ENCODE data around the gene OPA1.

OPA1 gene, protein sequence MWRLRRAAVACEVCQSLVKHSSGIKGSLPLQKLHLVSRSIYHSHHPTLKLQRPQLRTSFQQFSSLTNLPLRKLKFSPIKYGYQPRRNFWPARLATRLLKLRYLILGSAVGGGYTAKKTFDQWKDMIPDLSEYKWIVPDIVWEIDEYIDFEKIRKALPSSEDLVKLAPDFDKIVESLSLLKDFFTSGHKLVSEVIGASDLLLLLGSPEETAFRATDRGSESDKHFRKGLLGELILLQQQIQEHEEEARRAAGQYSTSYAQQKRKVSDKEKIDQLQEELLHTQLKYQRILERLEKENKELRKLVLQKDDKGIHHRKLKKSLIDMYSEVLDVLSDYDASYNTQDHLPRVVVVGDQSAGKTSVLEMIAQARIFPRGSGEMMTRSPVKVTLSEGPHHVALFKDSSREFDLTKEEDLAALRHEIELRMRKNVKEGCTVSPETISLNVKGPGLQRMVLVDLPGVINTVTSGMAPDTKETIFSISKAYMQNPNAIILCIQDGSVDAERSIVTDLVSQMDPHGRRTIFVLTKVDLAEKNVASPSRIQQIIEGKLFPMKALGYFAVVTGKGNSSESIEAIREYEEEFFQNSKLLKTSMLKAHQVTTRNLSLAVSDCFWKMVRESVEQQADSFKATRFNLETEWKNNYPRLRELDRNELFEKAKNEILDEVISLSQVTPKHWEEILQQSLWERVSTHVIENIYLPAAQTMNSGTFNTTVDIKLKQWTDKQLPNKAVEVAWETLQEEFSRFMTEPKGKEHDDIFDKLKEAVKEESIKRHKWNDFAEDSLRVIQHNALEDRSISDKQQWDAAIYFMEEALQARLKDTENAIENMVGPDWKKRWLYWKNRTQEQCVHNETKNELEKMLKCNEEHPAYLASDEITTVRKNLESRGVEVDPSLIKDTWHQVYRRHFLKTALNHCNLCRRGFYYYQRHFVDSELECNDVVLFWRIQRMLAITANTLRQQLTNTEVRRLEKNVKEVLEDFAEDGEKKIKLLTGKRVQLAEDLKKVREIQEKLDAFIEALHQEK

GRCh38 chr3:193592841-193593667, at the start of gene OPA1:
OPA1 (plus strand) TSS chr3:193593208; CDS start chr3:193593378, 170 bp downstream.
- peak; percentile 80 to 84 for DNase-seq (ENCODE audit: low read depth in 2 of 2)

GRCh38 chr3:193544289-193544688, 48.7 kb upstream of the OPA1 start:
- DNase-seq (ENCODE audit: low read depth in 2 of 2): no peak

GRCh38 chr3:193545304-193545703, 47.7 kb upstream of the OPA1 start:
- DNase-seq (ENCODE audit: low read depth in 2 of 2): no peak

GRCh38 chr3:193546129-193546528, 46.9 kb upstream of the OPA1 start:
- DNase-seq (ENCODE audit: low read depth in 2 of 2): no peak

DNA sequence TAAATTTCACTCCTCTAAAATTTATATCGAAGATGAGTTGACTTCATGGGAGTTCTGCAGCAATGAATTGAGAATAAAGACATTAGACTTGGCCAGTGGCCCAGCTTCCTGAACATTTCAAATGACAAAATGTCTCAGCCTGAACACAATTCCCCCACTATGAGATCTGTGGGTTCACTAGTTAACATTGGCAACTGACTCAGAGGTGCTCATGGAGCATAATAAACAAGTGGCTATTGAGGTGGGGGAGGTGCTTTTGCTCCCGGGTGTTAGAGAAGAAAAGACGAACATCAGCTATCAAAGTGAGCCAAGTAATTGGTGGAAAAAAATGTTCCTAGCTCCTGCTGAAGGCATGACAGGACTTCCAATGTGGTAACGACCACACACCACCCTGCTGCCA, 44.6 kb upstream of the OPA1 start:
- DNase-seq (ENCODE audit: low read depth in 2 of 2): no peak

- DNase-seq (ENCODE audit: low read depth in 2 of 2): no peak
Measured at GRCh38 chr3:193552923-193553322, 40.1 kb upstream of the OPA1 start.

GRCh38 chr3:193553586-193553985, 39.4 kb upstream of the OPA1 start:
- no peak for DNase-seq (ENCODE audit: low read depth in 2 of 2)

DNA sequence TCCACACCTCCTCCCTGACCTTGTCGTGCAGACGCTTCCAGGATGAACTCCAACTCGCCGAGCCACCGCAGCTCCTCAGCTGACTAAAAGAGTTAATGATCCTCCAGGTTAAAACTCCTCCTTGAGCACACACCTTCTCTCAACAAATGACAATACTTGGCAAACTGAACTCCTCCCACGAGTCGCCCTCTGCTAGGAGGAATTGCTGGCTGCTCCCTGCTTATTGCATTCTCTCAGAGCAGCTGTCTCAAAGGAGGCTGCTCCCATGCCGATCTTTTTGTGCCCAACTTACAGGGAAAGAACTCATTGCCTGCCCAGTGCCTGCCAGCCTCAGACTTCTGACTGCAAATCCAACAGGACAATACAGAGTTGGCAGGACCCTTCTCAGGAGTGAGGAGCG, 38.2 kb upstream of the OPA1 start, which contains the start of gene ATP13A4:
Gene ATP13A4 (minus strand): TSS at position 85 of the 400 bp plus-strand sequence. CDS start 96 bp downstream, outside the sequence.
- no peak for DNase-seq (ENCODE audit: low read depth in 2 of 2)

DNA sequence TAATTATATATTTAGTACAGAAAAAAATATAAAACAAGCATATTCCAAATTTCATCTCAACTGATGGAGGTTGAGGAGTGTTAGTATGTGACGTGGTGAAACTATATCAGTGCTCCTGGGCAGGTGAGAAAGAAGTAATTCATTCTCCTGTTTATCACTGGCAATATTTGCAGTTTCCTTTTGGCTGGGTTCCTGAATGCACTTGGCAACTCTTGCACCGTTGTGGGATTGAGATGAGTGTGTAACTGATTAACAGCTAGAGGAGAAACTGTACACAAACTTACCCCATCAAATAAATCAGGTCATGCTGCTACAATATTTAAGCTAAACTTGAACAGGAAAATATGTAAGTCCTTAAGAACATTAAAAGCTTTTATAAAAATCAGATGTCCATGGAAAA, 36.2 kb upstream of the OPA1 start:
- DNase-seq (ENCODE audit: low read depth in 2 of 2): no peak

DNA sequence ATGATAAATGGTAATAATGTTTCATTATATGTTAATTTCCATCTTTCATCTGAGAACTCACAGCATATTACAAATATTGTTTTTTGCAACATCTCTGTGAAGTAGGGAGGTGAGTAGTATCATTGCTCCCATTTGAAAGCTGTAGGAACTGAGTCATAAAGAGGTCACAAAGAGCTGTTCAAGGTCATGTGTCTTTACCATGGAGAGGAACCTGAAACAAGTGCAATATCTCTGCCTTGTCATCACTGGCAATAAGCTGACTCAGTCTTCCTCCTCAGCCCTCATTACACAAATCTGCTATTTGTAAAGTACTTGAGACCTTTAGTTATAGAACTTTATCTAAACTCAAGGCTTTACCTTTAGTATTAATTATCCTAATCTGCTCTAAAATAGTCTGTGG, 33.9 kb upstream of the OPA1 start:
- no peak for DNase-seq (ENCODE audit: low read depth in 2 of 2)

DNA sequence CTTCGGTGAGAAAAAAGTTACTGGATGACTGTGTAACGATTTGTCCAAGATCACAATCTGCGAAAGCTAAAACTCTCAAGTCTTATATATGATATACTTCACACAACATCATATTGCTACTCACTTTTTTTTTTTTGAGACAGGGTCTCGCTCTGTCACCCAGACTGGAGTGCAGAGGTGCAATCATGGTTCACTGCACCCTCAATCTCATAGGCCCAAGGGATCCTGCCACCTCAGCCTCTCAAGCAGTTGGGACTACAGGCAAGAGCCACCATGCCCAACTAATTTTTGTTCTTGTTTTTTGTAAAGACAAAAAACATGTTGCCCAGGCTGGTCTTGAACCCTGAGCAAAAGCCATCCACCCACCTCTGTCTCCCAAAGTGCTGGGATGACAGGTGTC, 32.9 kb upstream of the OPA1 start:
- DNase-seq (ENCODE audit: low read depth in 2 of 2): no peak

DNA sequence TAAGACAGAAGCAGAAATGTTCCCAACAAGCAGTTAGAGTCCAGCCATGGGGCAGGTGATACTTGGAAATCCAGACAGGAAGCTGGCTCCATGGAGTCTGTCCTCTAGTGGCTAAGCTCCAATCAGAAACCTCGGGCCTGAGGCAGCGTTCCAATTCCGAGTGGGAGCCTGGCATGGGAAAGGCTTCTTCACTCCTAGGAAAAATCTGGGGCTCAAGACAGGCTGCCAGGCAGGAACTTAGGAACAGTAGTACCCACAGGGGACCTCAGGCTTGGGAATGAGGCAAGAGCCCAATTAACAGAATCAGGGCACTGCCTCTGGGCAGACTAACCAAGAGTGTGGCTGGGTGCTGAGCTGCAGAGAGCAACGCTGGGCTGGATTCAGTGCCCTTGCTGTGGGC, 32.1 kb upstream of the OPA1 start:
- no peak for DNase-seq (ENCODE audit: low read depth in 2 of 2)

DNA sequence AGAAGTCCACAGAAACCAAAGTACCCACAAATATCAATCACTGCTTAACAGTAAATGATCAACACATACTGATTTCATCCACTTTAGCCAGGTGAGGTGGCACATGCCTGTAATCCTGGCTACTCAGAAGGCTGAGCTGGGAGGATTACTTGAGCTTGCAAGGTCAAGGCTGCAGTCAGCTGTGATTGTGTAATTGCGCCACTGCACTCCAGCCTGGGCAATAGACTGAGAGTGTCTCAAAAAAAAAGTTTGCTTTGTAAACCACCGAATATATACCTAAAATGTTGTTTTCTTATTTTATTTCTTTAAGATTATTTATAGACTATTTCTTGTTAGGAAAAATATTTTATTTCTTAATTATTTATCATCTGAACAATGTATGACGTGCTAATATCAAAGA, 29.6 kb upstream of the OPA1 start:
- no peak for DNase-seq (ENCODE audit: low read depth in 2 of 2)

DNA sequence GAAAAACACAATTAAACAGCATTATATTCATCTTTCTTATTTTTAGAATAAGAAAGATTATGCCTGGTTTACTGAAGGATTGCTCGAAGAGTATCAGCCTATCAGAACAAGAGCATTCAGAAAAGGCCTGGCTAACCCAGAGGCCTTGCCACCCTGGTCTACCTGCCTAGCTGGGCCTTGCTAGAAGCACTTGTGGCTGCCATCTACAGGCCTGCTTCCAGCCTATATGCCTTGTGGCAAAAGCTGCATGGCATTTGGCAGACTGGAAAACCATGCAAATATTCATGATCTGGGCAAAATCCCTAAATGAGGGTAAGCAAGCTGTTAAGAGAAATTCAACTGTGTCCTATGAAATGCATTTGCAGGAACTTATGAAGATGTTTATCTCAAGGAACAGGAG, 29.0 kb upstream of the OPA1 start:
- no peak for DNase-seq (ENCODE audit: low read depth in 2 of 2)

- no peak for DNase-seq (ENCODE audit: low read depth in 2 of 2)
Measured at GRCh38 chr3:193569119-193569518, 23.9 kb upstream of the OPA1 start.

GRCh38 chr3:193572426-193572908, 20.5 kb upstream of the OPA1 start:
- DNase-seq (ENCODE audit: low read depth in 2 of 2): no peak

- no peak for DNase-seq (ENCODE audit: low read depth in 2 of 2)
Measured at GRCh38 chr3:193573403-193574191, 19.4 kb upstream of the OPA1 start.

DNA sequence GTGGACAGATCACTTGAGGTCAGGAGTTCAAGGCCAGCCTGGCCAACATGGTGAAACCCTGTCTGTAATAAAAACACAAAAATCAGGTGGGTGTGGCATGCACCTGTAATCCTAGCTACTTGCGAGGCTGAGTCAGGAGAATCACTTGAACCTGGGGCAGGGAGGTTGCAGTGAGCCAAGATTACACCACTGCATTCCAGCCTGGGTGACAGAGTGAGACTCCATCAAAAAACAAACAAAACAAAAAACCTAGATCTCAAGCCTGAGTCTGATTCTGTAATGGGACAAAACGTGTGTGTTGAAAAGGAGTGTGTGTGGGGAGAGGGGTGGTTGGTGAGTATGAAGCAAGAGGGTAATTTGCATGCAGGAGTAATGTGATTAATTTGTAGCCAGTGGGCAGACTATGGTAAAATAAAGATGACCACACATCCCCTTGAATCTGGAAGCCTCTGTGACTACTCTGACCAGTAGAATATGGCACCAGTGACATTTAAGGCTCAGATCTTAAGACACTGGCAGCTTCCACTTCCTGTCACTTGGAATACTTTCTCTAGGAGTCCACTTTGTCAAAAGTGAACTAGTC, 18.4 kb upstream of the OPA1 start:
- no peak for DNase-seq (ENCODE audit: low read depth in 2 of 2)

DNA sequence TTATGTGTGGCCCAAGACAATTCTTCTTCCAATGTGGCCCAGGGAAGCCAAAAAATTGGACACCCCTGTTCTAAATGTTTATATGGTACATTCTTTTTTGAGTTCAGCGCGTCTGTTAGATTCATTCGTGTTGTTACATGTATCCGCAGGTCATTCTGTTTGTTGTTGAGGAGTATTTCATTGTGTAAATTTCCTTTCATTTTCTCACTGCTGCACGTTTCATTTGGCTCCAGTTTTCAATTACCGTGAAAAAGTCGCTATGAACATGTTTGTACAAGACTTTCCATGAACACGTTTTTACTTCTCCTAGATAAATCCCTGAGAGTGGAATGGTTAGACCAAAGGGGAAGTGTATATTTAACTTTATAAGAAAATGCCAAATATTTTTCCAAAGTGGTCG, 7.5 kb upstream of the OPA1 start:
- no peak for DNase-seq (ENCODE audit: low read depth in 2 of 2)

DNA sequence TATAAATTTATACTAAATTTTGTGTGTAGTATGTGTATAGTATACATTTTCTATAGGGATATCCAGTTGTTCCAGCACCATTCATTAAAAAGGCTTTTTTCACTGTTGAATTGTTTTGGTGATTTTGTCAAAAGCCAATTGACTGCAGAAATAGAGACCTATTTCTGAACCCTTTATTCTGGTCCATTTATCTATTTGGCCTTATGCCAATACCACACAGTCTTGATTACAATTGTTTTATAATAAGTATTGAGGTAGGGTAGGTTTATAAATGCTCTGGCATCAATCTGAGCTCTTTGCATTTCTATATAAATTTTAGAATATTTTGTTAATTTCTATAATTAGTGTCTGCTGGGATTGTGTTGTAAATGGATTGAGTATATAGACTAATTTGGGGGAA, 6.5 kb upstream of the OPA1 start:
- no peak for DNase-seq (ENCODE audit: low read depth in 2 of 2)
